PC-3 (cell line): ENCODE measurements around the gene SLC6A6. TPM values are rescaled to one million over a fixed set of nuclear protein-coding genes. Genes with fewer than 3 reads are reported as not detected.

Experiments used
- ATAC-seq: fragments of 200-7000 bp; cut with Tn5 transposase; 2 replicates; pipeline ENCODE4 v1.9.1; 2020; ENCODE audit warnings: mild to moderate bottlenecking, moderate library complexity
- BruUV-seq: library from RNA; stranded (reverse); fragments of 400-500 nt; replicated peaks from 2 replicates; lab custom pipeline; 2021; lab: Mats Ljungman, UMichigan
- CTCF ChIA-PET: fragments of 300-600 bp; sonication (Branson Sonifier 250); formaldehyde crosslinking; loops from one replicate; lab custom pipeline; 2022; ENCODE audit warnings: antibody characterized with exemption; lab: Charles Lee
- POLR2A ChIA-PET: fragments of 300-600 bp; sonication (Branson Sonifier 250); formaldehyde crosslinking; loops from one replicate; lab custom pipeline; 2022; ENCODE audit warnings: antibody characterized with exemption; ENCODE audit not compliant: unreplicated experiment; lab: Charles Lee
- DNase-seq: peaks from one replicate; pipeline ENCODE4 v3.0.0-alpha.2; 2015
- H2AFZ ChIP-seq: fragments of 300-600 bp; sonication (generic); 2 replicates; pipeline ENCODE4 v1.6.0; 2016; ENCODE audit warnings: antibody characterized with exemption, low read length
- H3F3A ChIP-seq: fragments of 300-600 bp; sonication (generic); one replicate; pipeline ENCODE4 v1.6.0; 2017; ENCODE audit warnings: antibody characterized with exemption, low read length, control low read depth, mild to moderate bottlenecking; ENCODE audit not compliant: unreplicated experiment
- H3K27ac ChIP-seq: fragments of 300-600 bp; sonication (generic); 2 replicates; pipeline ENCODE4 v1.5.1; 2016; ENCODE audit warnings: mild to moderate bottlenecking, low read length
- H3K27me3 ChIP-seq: fragments of 300-600 bp; sonication (generic); 2 replicates; pipeline ENCODE4 v1.6.1; 2016; ENCODE audit warnings: low read length, mixed read lengths
- H3K36me3 ChIP-seq: fragments of 300-600 bp; sonication (generic); 2 replicates; pipeline ENCODE4 v1.6.1; 2016; ENCODE audit warnings: low read depth, mixed run types, low read length, mixed read lengths
- H3K4me1 ChIP-seq: fragments of 300-600 bp; sonication (generic); 2 replicates; pipeline ENCODE4 v1.5.1; 2016; ENCODE audit warnings: low read length; ENCODE audit not compliant: insufficient read depth
- H3K4me2 ChIP-seq: fragments of 300-600 bp; sonication (generic); 2 replicates; pipeline ENCODE4 v1.6.0; 2016; ENCODE audit warnings: low read length
- H3K4me3 ChIP-seq: fragments of 300-600 bp; sonication (generic); 2 replicates; pipeline ENCODE4 v1.5.1; 2016; ENCODE audit warnings: mild to moderate bottlenecking, low read length, mixed read lengths
- H3K79me2 ChIP-seq: fragments of 300-600 bp; sonication (generic); 2 replicates; pipeline ENCODE4 v1.6.1; 2017; ENCODE audit warnings: low read length, mixed read lengths
- H3K9ac ChIP-seq: fragments of 300-600 bp; sonication (generic); 2 replicates; pipeline ENCODE4 v1.6.0; 2016; ENCODE audit warnings: mild to moderate bottlenecking, low read length
- H3K9me2 ChIP-seq: fragments of 300-600 bp; sonication (generic); replicated peaks from 2 replicates; pipeline ENCODE4 v1.6.1; 2016; ENCODE audit warnings: mixed run types, low read length, mixed read lengths
- H3K9me3 ChIP-seq: fragments of 300-600 bp; sonication (generic); 2 replicates; pipeline ENCODE4 v1.6.1; 2016; ENCODE audit warnings: low read length, mixed read lengths
- H4K20me1 ChIP-seq: fragments of 300-600 bp; sonication (generic); 2 replicates; pipeline ENCODE4 v1.6.1; 2016; ENCODE audit warnings: low read length, mixed read lengths
- EZH2 ChIP-seq: fragments of 300-600 bp; sonication (generic); IDR thresholded peaks from one replicate; pipeline ENCODE4 v1.6.1; 2017; ENCODE audit warnings: antibody characterized with exemption, mild to moderate bottlenecking, low read length; ENCODE audit not compliant: unreplicated experiment
- EZH2phosphoT487 ChIP-seq: fragments of 300-600 bp; sonication (generic); IDR thresholded peaks from 2 replicates; pipeline ENCODE4 v1.6.1; 2018; ENCODE audit warnings: mild to moderate bottlenecking, antibody characterized with exemption, low read length, borderline replicate concordance
- intact Hi-C: fragments of 100-400 bp; cut with micrococcal nuclease; formaldehyde crosslinking; loops from 2 replicates; pipeline ENCODE4 v1.9.0; 2023
- total RNA-seq: library from RNA; depleted of rRNA; stranded (reverse); fragments of >200 nt; gene quantifications from 2 replicates; pipeline ENCODE4 v1.2.3, GENCODE V29; 2014
- TF ChIP-seq, protein P1 (sequence below): fragments of 300-600 bp; sonication (generic); conservative IDR thresholded peaks from 2 replicates; pipeline ENCODE4 v1.5.1; 2017; ENCODE audit warnings: antibody characterized with exemption, low read depth, mild to moderate bottlenecking, low read length

Gene SLC6A6
- total RNA-seq, 1 experiment from 2014 or later = 28.1 TPM

GRCh38 chr3:14474363-14475081 lies 72.1 kb downstream of the SLC6A6 start:
- ChIA-PET CTCF (no interaction called here), POLR2A (no interaction called here)
- Histone ChIP-seq H3K9me2 (no peaks in the 10 kb centered on the region), H4K20me1 (no peaks in the 10 kb centered on the region), H3K36me3 (peaks cover 20% of the 10 kb centered on the region), H3K79me2 (no peaks in the 10 kb centered on the region), H3K9me3 (no peaks in the 10 kb centered on the region), H3K27me3 (no peaks in the 10 kb centered on the region), H3K4me3 (no peak overlapping the region), H3K4me1 (peaks cover 19% of the 10 kb centered on the region), H3K27ac (no peak overlapping the region), H3F3A (no peaks in the 10 kb centered on the region), H3K4me2 (no peak overlapping the region), H3K9ac (no peak overlapping the region), H2AFZ (no peak overlapping the region)
- no peak for DNase-seq
- ATAC-seq = no peak
- intact Hi-C loops = no loop called here
- TF ChIP-seq, protein P1, sequence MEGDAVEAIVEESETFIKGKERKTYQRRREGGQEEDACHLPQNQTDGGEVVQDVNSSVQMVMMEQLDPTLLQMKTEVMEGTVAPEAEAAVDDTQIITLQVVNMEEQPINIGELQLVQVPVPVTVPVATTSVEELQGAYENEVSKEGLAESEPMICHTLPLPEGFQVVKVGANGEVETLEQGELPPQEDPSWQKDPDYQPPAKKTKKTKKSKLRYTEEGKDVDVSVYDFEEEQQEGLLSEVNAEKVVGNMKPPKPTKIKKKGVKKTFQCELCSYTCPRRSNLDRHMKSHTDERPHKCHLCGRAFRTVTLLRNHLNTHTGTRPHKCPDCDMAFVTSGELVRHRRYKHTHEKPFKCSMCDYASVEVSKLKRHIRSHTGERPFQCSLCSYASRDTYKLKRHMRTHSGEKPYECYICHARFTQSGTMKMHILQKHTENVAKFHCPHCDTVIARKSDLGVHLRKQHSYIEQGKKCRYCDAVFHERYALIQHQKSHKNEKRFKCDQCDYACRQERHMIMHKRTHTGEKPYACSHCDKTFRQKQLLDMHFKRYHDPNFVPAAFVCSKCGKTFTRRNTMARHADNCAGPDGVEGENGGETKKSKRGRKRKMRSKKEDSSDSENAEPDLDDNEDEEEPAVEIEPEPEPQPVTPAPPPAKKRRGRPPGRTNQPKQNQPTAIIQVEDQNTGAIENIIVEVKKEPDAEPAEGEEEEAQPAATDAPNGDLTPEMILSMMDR = no peak
- no peak for TF ChIP-seq EZH2phosphoT487
- no peak for TF ChIP-seq EZH2
- BruUV-seq = no TSS peak

GRCh38 chr3:14475621-14476020 lies 73.2 kb downstream of the SLC6A6 start:
- no peak overlapping the region for H2AFZ ChIP-seq
- ATAC-seq = no peak
- peaks cover 25% of the 10 kb centered on the region for H3K36me3 ChIP-seq
- BruUV-seq = no TSS peak
- intact Hi-C loops = no loop called here
- H3K4me3 ChIP-seq = no peak overlapping the region
- no peak overlapping the region for H3K9ac ChIP-seq
- H3K4me1 ChIP-seq = peaks cover 19% of the 10 kb centered on the region
- H3K27ac ChIP-seq = no peak overlapping the region
- ChIA-PET CTCF (no interaction called here), POLR2A (interaction anchor here (0.5 kb wide), 1 partner anchor 194 kb away, joined by 3 read pairs; no protein-coding TSS in a partner anchor)
- no peak for DNase-seq
- H3K27me3 ChIP-seq = no peaks in the 10 kb centered on the region
- no peaks in the 10 kb centered on the region for H4K20me1 ChIP-seq
- H3K79me2 ChIP-seq = no peaks in the 10 kb centered on the region
- H3F3A ChIP-seq = no peaks in the 10 kb centered on the region
- no peaks in the 10 kb centered on the region for H3K9me2 ChIP-seq
- TF ChIP-seq EZH2phosphoT487 (no peak), EZH2 (no peak)
- TF ChIP-seq, protein P1 = no peak
- H3K9me3 ChIP-seq = no peaks in the 10 kb centered on the region
- H3K4me2 ChIP-seq = no peak overlapping the region

DNA sequence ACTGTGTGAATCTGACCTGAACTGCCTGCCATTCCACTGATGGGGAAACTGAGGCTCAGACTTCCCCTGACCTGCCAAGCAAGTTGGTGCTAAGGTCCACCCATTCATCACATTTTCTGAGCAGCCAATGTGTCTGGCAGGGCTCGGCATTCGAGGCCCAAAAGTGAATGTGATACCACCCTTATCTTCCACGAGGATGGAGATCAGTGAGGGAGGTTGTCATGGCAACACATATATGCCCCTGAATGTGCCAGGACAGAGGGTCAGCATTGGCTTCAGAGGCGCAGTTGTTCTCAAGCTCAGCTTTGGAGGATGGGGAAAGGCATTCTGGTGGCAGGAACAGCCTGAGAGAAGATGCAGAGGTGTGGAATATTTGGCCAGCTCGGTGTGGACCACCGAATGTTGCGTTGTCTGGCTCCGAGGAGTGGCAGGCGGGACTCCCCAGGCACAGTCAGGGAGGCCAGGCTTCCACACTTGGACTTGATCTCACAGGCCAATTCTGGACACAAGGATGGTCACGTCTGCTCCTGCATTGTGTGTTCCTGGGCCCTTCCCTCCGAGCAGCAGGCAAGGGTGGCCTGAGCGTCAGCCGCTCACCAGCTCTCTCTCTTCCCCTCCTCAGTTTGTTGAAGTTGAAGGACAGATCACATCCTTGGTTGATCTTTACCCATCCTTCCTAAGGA lies 74.3 kb downstream of the SLC6A6 start:
- no peak for DNase-seq
- Histone ChIP-seq H2AFZ (no peak overlapping the region), H3K9me3 (no peaks in the 10 kb centered on the region), H3K79me2 (no peaks in the 10 kb centered on the region), H3K27ac (no peak overlapping the region), H3F3A (no peaks in the 10 kb centered on the region), H3K9me2 (no peaks in the 10 kb centered on the region), H4K20me1 (no peaks in the 10 kb centered on the region), H3K4me3 (no peak overlapping the region), H3K4me2 (no peak overlapping the region), H3K36me3 (peaks cover 25% of the 10 kb centered on the region), H3K9ac (no peak overlapping the region), H3K4me1 (peaks cover 17% of the 10 kb centered on the region), H3K27me3 (no peaks in the 10 kb centered on the region)
- intact Hi-C loops = no loop called here
- ATAC-seq = no peak
- BruUV-seq = no TSS peak
- POLR2A ChIA-PET = no interaction called here
- CTCF ChIA-PET = no interaction called here
- TF ChIP-seq EZH2 = no peak
- TF ChIP-seq, protein P1 = no peak
